ENCODE data around the gene PJVK.
"Not testable (repeated sequence)": the region's sequence is repeated elsewhere in the genome, so short reads cannot be mapped to it uniquely, and the experiment has no call there.

Gene PJVK

GRCh38 chr2:178450774-178451525, at the start of gene PJVK, which contains the start of gene PRKRA:
Gene PJVK, plus strand, starts transcription at chr2:178451378. Its CDS starts 2,032 bp downstream, at chr2:178453410.
Gene PRKRA, minus strand, starts transcription at chr2:178451175. Its CDS starts 145 bp downstream, at chr2:178451030.
- peak within 1 kb of the TSS; percentile 93 for H3K4me3 ChIP-seq (ENCODE audit: low read depth, low read length)
- TF ChIP-seq CTCF (IDR thresholded peaks at IDR 0.05; ENCODE audit: borderline replicate concordance, insufficient read depth, low read depth, low read length): no peak

- H3K4me3 ChIP-seq (ENCODE audit: low read depth, low read length): no peak overlapping the region
- TF ChIP-seq CTCF (IDR thresholded peaks at IDR 0.05; ENCODE audit: borderline replicate concordance, insufficient read depth, low read depth, low read length): no peak
These were observed 49.2 kb upstream of the PJVK start for GRCh38 chr2:178401994-178402437.

GRCh38 chr2:178403671-178404306, 47.4 kb upstream of the PJVK start:
- H3K4me3 ChIP-seq (ENCODE audit: low read depth, low read length): no peak overlapping the region
- TF ChIP-seq CTCF (IDR thresholded peaks at IDR 0.05; ENCODE audit: borderline replicate concordance, insufficient read depth, low read depth, low read length): no peak

- no peak for TF ChIP-seq CTCF (IDR thresholded peaks at IDR 0.05; ENCODE audit: borderline replicate concordance, insufficient read depth, low read depth, low read length)
- H3K4me3 ChIP-seq (ENCODE audit: low read depth, low read length): no peak overlapping the region
These were observed 46.8 kb upstream of the PJVK start for GRCh38 chr2:178404368-178404767.

- no peak for TF ChIP-seq CTCF (IDR thresholded peaks at IDR 0.05; ENCODE audit: borderline replicate concordance, insufficient read depth, low read depth, low read length)
These were observed 41.9 kb upstream of the PJVK start for GRCh38 chr2:178409261-178409660.

GRCh38 chr2:178412047-178412446, 39.1 kb upstream of the PJVK start:
- no peak overlapping the region for H3K4me3 ChIP-seq (ENCODE audit: low read depth, low read length)
- no peak for TF ChIP-seq CTCF (IDR thresholded peaks at IDR 0.05; ENCODE audit: borderline replicate concordance, insufficient read depth, low read depth, low read length)

More at GRCh38 chr2:178409261-178409660, 41.9 kb upstream of the PJVK start:
- H3K4me3 ChIP-seq (ENCODE audit: low read depth, low read length): no peak overlapping the region

- H3K4me3 ChIP-seq (ENCODE audit: low read depth, low read length): not testable (repeated sequence)
These were observed 38.7 kb upstream of the PJVK start for GRCh38 chr2:178412453-178412852.

Measured in GM12875 (cell line).